Fibroblast of gingiva (primary cell): ENCODE data around the gene PTPRT.
"Not testable (repeated sequence)": the region's sequence is repeated elsewhere in the genome, so short reads cannot be mapped to it uniquely, and the experiment has no call there.

Experiments
- DNase-seq: peaks from one replicate; pipeline ENCODE4 v3.0.0-alpha.2; 2011; ENCODE audit warnings: low read depth

The PTPRT gene

DNA sequence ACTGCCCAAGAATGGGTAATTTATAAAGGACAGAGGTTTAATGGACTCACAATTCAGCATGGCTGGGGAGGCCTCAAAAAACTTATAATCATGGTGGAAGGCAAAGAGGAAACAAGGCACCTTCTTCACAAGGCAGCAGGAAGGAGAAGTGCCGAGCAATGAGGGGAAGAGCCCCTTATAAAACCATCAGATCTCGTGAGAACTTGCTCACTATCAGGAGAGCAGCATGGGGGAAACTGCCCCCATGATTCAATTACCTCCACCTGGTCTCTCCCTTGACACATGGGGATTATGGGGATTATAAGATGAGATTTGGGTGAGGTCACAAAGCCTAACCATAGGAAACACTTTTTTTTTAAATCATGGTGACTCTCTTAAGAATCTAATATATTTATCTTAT, 278.9 kb downstream of the PTPRT start:
- DNase-seq: not testable (repeated sequence)

DNA sequence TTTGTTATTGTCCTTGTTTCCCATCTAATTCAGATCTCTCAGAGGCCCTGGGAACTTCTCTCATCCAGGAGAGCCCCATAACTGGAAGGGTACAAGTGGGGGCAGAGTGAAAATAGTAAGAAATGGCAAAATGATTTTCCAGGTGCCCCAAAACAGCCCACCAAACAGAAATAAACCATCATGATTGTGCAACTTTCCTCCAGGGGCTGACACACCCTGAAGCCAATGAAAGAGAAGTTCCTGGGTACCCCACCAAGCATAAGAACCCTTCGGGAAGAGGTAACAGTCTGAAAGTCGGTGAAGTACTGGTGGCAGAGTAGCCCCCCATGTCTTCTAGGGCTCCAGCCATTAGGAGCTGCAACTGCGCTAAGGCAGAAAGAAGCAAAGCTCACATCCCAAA, 282.0 kb downstream of the PTPRT start:
- DNase-seq: no peak

DNA sequence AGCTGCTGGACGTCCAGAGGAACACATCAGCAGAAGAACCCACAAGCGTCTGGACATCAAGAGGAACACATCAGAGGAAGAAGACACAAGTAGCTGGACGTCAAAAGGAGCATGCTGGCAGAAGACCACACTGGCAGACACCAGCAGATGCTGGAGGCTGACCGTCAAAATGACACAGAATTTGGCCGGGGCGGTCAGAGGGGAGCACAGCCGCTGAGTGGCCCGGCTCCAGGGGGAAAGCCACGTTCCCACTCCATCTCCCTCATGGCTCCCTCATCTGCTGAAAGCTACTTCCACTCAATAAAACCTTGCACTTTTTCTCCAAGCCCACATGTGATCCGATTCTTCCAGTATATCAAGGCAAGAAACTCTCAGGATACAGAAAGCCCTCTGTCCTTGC, 283.6 kb downstream of the PTPRT start:
- no peak for DNase-seq

DNA sequence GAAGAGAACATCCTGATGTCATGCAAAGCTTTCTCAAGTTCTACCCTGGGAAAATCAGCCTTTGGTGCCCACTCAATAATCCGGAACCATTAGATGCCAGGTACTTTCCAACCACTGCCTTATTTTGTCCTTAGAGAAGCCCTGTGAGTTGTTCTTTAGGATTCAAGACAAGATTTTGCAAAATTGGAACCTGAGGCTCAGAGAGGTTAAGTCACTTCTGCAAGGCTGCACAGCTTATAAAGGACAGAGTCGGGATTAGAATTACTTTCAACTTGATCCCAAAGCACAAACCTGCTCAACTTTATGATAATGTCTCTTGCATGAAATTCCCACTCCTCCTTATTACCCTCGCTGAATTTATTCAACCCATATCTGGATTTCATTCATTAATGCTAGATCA, 287.2 kb downstream of the PTPRT start:
- no peak for DNase-seq

DNA sequence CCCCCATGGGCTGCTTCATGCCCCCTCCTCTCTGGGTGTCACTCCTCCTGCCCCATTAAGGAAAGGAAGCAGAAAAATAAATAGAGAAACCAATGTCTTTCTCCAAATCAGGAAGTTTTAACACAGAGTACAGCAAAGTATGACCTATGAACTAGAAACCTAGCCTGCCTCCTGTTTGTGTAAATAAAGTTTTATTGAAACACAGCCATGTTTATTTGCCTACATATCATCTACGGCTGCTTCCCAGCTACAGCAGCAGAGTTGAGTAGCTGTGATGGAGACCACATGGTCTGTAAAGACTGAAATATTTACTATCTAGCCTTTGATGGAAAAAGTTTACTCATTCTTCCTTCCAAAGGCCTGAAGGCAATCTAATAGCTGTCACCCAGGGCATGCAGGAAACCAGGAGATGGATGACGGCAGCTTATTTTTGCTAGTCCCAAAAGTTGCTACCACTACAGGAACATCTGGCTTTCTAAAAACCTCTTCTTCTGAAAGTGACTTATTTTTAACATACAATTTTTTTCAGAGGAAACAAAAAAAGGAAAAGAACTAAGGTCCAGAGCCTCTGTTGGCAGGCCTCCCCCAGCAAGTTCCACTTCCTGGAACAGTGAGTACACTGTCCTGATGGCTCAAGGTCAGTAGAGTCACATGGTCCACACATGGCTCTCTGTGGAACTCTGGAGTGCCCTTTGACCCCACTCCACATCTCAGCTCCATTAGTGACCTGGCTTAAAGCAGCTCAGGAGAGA, 287.8 kb downstream of the PTPRT start:
- no peak for DNase-seq

DNA sequence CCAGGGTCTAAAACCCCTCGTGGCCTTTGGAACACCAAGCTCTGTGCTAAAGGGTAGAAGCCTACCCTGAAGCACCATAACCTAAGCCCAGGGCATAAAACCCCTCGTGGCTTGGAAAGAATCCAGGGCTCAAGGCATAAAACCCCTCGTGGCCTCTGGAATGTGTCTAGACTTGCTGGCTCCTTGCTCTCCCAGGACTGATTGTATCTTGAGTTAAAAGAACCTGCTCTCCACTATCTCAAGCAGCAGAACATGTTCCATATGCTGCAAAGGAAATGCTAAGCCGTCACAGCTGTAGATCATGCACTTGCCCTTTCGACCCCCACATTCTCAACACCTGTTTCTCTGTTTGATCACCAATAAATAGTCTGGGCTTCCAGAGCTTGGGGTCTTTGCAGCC, 288.9 kb downstream of the PTPRT start:
- DNase-seq: not testable (repeated sequence)

DNA sequence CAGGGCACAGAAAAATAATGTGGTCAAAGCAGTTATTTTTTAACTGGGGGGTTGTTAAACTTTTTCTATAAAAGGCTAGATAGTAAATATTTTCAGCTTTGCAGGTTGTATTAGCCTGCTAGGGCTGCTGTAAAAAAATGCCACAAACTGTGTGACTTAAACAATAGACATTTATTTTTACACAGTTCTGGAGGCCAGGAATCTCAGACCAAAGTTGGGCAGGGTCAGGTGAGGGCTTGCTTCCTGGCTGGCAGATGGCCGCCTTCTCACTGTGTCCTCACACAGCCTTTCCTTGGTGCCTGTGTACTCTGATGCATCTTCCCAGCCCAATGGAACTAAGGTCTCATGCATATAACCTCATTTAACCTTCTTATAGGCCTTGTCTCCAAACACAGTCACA, 294.7 kb downstream of the PTPRT start:
- DNase-seq: no peak

DNA sequence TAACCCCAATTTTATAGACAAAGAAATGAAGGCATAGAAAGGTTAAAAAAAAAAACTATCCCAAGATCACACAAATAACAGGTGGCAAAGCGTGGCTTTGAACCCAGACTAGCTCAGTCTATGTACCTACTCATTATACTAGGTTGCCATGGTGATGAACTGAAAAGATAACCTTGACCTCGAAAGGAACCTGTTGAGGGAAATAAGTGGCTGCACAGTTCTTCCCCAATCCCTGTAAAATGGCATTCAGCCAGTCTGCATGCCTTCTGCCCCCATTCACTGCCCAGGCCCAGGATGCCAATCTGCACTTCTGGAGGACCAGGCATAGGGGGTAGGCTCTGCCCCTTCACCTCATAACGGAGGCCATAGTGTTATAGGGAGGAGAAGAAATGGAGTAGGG, 295.2 kb downstream of the PTPRT start:
- no peak for DNase-seq

DNA sequence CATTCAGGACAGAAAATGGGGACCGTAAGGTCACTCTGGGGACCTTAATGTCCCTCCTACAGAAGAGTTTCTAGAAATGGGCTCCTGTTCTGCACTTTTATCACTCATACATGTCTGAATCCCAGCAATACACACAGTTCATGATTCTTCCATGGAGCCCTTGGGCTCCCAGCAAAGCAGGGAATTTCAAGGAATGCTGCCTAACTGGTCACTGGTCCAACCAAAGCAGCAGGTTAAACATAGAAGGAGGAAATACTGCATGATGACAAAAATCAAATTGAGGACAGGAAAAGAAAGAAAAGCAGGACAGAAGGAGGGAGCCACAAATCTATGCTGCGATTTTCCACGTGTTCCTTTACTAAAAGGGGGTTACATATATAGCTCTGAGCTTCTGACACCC, 300.2 kb downstream of the PTPRT start:
- no peak for DNase-seq

DNA sequence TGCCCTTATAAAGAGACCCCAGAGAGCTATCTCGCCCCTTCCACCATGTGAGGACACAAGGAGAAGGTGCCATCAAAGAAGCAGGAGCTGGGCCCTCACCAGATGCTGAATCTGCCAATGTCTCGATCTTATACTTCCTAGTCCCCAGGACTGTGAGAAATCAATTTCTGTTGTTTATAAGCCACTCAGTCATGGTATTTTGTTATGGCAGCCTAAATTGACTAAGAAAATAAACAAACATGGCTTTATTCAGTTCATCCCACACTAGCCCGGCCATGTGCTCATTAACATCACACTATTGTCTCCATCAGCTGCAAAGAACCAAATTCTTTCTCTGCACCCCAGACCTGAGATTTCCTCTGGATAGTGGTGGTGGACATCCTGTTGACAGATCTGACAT, 302.4 kb downstream of the PTPRT start:
- DNase-seq: no peak

DNA sequence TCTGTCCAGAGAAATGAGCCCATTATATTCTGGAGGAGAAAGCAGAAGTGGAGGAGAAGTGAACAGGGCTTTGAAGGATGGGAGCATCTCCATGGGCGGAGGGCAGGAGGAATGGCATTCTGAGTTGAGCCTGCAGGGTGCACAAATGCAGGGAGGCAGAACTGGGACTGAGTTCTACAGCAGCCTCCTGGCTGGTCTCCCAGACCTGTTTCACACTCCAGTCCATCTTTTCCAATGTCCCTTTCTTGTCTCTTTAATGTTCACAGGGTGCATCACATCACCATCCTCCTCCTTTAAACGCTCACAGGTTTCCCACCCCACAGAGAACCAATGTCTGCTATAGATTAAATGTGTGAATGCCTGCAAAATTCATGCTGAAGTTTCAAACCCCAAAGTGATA, 302.9 kb downstream of the PTPRT start:
- DNase-seq: no peak

DNA sequence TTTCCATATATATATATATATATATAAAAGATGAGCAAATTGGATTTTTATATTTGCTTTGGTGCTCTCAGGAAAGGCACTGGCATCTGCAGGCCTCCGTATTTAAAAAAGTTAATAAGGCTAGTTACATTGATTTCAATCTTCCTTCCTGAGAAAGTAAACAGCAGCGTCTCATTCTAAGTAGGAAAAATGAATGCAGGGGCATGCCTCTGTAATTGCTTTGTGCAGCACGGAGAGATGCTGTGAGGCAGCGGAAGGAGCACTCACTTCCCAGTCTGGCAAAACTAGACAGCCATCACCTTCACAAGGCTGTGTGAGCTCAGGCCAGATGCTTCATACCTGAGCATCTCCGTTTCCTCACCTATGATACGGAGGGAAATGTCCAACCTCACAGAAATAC, 303.7 kb downstream of the PTPRT start:
- DNase-seq: no peak

DNA sequence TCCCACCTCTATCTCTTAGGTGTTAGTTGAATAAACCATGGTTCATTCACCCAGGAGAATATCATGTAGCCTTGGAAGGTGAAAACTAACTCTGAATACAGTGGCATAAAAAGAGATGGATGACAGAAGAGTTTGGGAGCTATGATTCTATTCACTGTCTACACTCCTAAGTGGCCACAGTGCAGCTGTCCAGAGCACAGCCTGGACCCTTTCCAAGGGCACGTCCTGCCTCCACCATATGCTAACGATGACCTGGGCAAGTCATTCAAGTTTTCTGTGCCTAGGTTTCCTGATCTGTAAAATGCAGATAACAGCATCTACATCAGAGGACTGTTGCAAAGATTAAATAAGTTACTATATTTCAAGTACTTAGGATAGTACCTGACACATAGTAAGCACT, 314.1 kb downstream of the PTPRT start:
- no peak for DNase-seq

DNA sequence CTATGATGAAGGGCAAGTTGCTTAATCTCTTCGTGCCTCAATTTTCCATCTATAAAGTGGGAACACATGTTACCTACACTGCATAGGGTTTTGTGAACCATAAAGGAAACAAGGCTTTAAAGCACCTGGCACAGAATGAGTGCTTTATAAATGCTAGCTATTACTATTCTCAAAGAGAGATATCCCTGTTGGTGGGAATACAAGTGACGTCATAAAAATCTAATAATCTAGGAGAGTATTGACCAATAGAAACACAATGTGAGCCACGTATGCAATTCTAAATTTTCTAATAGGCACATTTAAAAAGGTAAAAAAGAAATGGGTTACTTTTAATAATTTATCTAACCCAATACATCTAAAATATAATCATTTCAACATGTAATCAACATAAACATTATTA, 316.4 kb downstream of the PTPRT start:
- no peak for DNase-seq

DNA sequence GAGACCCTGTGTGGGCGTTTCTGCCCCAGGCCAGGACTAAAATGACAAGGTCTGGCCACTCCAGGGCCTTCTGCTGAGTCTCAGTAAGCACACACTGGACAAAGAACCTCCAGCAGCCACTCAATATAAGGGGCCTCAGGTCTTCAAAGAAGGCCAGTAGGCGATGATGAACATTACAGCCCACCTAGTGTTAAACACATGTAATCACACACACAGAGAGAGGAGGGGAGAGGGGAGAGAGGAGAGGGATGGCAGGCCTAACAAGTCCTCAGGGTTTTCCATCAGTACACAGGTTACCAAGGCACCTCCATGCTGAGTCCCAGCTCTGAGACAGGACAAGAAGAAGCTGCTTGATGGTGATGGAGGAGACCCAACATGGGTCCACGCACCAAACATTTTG, 325.6 kb downstream of the PTPRT start:
- DNase-seq: no peak

DNA sequence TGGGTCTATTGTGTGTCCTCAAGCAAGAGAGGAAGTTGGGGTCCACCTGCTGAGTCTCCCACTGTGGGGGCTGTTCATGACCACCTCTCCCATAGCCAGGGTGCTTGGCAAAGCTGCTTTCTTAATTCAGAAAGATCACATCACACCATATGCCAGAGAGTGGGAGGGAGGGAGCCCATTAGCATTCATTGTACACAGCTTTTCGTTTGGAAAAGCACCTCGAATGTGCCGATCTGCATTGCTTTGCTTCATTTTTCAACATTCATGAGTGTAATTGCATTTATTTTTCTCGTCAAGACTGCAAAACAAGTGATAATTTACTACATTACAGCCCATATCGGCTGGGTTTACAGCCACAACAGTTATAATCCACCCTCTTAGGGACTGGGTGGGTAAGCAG, 327.3 kb downstream of the PTPRT start:
- no peak for DNase-seq

DNA sequence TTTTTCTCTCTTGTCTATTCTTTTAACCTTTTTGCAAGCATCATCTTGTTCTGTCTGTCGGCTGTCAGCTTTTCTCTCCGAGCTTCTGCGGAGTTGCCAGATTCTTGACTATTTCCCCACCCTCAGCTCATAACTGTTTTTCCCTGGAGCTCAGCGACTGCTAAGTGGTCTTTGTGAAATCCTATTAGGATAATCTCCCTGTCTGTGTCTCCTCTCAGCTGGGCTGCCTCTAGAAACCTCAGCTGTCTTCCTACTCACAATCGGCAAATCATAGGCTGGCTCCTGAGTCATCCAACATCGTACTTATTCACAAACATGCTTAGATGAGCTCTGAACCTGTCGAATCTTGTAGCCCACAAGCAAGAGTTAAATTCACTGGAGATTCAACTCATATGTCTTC, 332.3 kb downstream of the PTPRT start:
- no peak for DNase-seq

DNA sequence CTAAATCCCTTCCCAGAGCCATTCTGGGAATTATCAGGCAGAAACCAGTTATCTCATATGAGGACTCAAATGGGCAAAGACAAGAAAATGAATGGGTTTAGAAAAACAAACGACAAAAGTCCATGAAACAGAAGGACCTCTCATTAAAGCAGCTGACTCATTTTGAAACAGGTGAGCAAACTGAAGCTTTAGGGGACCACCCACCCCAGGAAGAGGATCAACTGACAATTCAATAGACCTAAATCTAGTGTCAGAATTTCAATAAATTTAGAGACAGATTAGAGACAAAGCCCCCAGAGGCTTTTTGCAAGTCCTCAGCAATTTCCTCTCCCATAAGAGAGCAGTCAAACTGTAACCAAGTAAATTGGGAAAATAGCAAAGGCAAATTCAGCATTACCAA, 333.8 kb downstream of the PTPRT start:
- DNase-seq: no peak

DNA sequence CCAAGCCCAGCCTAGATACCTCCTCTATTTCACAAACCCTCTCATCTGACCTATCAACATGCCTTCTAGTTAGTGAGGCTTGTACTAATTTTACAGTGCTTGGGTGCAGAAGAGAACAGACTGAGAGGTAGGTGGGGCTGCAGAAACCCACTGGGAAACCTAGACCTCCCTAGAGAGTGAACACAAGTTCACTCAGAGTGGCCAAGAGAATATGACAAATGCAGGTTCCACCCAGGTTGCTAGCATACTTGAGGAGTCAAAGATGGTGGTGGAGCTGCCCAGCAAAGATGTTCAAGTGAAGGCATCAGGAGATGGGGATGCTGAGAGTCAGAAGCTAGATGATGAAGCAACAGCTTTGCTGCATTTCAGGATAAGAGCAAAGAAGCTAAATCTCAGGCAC, 337.0 kb downstream of the PTPRT start:
- DNase-seq: no peak

DNA sequence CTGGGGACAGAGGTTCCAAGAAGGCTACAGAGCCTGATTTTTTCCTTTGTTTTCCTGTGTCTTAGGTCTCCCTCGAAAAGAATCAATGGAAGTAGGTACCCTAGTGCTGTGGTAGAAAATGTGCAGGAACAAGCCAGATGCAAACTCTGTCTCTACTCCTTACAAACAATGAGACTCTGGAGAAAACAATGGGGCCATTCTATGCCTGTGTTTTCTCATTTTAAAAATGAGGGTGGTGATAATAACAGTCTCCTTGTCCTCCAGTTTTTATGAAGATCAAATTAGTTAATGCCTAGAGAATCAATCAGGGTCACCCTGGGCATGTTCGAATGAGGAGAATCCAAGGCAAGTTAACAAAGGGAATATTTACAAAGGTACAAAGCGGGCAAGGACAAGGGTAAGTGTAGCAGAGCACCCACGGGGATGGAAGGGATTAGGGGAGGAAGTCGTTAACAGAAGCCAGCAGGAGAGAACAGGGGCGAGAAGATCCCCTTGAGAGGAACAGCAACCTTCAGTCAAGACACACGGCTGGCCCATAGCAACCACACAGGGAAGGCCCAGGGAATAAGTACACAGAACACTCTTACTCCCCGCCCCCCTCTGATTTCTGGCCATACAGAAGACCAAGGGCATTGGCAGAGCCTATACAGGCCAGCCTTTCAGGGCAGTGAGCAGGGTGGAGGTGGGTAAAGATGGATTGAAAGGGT, 342.8 kb downstream of the PTPRT start:
- DNase-seq: no peak

DNA sequence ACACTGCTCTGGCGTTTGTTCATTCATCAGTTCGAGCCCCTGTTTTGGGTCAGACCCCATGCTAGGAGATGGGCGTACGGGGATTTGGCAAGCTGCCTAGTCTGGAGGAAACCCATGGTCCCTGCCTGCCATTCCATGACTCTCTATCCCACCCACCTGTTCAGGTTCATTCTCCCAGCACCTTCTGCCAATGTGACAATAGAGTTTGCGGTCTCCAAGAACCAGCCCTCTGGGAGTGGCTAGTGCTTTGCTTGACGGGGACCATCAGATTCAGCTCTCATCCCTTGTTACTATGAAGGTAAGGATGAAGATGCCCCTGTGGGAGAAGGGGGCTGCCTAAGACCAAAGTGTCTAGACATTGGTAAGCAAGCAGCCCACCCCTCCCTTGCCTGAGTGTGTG, 345.0 kb downstream of the PTPRT start:
- DNase-seq: no peak

DNA sequence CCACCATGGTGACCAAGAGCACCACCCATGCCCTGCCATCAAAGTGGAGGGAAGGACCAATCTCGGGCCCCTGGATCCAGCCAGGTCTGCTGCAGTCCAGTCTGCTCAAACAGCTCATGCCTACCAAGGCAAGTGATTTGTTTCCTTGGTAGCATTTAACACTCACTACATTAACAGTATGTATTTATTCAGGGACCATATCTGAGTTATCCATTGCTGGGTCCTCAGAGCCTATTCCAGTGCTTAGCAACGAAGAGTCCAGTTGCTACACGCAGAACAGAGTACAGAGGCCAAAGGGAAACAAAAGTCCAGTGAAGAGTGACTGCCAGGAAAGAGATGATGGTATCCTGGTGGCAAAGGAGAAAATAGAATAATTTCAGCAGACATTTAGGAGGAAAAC, 352.2 kb downstream of the PTPRT start:
- no peak for DNase-seq

DNA sequence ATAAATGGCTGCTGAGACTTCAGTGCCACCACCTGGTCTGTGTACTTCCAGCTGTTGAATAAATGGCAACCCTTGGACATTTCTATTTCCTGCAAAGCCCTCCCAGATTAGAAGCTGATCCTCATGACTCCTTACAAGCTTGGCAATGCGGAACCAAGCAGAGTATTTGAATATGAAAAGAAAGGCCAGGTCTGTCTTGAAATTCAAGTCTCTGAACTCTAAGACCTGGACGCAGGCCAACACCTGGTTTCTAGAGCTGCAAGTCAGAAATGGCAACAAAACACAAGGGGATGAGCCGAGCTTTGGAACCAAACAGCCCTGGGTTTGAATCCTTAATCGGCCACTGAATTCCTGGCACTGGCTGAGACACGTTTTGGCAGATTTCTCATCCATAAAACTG, 353.4 kb downstream of the PTPRT start:
- no peak for DNase-seq

DNA sequence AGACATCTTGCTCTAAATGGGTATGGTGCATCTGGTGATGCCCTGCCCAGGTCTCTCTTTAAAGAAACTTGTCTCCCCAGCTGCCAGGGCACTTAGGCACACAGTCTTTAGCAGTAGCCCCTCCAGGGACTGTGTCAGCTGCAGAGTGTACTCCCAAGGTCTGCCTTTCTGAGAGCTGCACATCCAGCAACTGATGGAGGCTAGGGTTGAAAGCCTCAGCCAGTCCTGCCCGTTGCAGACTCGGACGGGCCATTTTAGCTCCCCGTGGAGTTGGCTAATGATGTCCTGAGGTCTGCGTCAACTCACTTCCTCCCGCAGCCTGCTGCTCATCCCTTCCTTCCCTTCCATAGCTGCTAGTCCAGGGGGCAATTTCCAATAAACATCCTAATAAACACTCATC, 381.8 kb downstream of the PTPRT start:
- no peak for DNase-seq
